ENCODE results near the gene PCSK9.

The PCSK9 gene

DNA sequence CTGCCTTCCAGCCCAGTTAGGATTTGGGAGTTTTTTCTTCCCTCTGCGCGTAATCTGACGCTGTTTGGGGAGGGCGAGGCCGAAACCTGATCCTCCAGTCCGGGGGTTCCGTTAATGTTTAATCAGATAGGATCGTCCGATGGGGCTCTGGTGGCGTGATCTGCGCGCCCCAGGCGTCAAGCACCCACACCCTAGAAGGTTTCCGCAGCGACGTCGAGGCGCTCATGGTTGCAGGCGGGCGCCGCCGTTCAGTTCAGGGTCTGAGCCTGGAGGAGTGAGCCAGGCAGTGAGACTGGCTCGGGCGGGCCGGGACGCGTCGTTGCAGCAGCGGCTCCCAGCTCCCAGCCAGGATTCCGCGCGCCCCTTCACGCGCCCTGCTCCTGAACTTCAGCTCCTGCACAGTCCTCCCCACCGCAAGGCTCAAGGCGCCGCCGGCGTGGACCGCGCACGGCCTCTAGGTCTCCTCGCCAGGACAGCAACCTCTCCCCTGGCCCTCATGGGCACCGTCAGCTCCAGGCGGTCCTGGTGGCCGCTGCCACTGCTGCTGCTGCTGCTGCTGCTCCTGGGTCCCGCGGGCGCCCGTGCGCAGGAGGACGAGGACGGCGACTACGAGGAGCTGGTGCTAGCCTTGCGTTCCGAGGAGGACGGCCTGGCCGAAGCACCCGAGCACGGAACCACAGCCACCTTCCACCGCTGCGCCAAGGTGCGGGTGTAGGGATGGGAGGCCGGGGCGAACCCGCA is at the start of gene PCSK9:
PCSK9 (plus strand) TSS at position 207 of the 741 bp plus-strand sequence; CDS start at position 497, 290 bp downstream.
- peak; percentile 38 for DNase-seq (ENCODE audit: low spot score)

DNA sequence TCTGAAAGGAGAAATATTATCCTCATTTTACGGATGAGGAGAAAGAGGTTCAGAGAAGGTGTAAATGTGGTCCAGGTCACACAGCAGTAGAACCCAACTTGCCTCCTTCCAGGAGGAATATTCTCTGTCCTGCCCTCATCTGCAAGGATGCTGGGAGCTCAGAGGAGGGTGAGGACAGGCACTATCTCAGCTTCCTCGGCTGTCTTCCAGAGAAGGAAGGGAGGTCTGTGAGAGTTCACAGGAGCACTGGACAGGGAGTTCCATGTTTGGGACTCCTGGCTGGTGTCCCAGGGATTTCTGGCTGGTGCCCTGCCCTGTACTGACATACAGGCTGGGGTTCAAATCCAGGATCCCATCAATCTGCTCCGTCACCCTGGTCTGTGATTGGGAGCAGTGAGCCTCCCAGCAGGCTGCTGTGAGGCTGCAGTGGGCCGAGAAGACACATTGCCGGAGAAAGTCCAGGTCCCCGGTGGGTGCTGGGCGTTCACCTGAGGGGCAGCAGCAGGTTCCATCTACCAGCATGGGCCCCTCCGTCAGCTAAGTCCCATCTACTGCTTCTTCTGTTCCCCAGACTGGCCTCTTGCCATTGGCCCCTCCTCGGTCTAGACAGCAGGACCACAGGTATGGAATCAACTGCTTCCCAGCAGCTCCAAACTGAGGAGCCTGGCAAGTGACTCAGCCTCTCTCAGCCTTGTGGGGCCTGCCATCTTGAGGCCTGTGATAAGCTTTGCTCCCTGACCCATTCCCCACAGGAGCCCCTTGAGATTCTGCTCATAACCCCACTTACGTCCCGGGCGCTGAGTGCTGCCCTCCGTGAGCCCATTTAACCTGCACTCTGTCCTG is 49.2 kb upstream of the PCSK9 start:
- no peak for DNase-seq (ENCODE audit: low spot score)

DNA sequence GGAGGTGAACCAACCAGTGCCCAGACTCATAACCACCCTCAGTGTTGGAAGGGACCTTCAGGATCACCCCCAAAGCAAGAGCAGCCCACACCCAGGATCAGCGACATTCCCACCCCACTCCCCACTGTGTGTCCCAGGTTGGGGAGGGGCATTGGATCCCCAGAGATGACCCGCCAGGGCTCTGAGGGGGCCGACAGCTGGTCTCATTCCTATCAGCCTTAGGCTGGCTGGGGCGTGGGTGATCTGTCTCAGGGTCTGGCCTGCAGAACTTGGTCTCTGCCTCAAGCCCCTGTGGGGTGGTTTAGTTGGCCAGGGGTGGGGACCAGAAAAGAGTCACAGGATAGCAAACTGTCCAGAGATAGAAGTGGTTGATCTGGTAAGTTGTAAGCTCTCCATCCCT is 48.4 kb upstream of the PCSK9 start:
- DNase-seq (ENCODE audit: low spot score), result no peak

DNA sequence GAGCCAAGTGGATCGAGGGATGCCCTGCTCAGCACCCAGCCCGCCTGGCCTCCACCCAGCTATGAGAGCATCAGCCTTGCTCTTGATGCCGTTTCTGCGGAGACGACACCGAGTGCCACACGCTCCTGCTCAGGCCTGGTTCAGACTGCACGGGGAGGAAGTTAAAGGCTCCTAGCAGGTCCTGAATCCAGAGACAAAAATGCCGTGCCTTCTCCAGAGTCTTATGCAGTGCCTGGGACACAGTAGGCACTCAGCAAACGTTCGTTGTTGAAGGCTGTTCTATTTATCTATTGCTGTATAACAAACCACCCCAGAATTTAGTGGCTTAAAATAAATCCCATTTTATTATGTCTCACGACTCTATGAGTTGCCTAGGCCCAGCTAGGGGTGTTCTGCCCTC is 47.4 kb upstream of the PCSK9 start:
- DNase-seq (ENCODE audit: low spot score), result no peak

DNA sequence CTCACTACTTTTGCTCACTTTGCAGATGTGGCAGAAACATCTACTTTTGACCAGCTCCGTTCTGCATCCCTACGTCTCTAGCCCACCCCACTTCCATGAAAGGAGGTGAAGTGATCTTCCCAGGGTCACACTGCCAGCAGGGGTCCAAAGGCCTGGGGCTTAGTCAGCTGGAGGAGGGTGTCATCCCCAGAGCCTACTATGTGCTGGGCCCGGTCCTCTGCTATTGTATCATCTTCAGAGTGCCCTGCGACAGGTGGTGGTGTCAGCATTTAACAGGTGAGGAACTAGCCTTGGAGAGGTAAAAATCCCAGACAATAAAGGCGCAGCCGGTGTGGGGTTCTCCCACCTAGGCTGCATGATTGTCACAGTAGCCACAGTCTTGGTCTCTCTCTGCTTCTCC is 46.2 kb upstream of the PCSK9 start:
- no peak for DNase-seq (ENCODE audit: low spot score)

DNA sequence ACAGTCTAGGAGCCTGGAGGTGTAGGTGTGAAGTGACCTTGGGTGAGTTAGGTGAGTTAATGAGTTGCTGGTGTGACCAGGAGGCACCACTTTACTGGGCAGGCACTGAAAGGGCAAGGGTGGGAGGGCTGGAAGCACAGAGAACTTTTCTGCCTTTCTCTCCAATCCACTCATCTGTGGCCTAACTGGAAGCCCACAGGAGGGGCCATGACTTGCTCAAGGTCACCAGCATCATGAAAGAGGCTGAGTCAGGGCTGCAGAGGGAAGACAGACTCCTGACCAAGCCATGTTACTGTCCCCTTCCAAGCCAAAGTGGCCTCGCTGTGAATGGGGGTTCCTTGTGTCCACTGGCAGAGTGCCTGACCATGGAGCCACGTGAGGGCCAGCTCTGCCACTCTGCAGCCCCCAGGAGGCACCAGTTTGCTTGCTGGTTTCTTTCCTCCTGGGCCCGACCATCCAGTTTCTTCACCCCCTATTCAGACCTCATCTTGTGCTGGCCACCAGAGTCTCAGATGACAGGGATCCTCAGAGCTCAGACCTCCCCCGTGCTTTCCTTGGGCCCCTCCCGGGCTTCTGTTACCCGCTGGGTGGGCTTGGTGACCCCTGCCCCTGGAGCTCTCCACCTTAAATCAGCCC is 44.9 kb upstream of the PCSK9 start:
- DNase-seq (ENCODE audit: low spot score), result no peak

DNA sequence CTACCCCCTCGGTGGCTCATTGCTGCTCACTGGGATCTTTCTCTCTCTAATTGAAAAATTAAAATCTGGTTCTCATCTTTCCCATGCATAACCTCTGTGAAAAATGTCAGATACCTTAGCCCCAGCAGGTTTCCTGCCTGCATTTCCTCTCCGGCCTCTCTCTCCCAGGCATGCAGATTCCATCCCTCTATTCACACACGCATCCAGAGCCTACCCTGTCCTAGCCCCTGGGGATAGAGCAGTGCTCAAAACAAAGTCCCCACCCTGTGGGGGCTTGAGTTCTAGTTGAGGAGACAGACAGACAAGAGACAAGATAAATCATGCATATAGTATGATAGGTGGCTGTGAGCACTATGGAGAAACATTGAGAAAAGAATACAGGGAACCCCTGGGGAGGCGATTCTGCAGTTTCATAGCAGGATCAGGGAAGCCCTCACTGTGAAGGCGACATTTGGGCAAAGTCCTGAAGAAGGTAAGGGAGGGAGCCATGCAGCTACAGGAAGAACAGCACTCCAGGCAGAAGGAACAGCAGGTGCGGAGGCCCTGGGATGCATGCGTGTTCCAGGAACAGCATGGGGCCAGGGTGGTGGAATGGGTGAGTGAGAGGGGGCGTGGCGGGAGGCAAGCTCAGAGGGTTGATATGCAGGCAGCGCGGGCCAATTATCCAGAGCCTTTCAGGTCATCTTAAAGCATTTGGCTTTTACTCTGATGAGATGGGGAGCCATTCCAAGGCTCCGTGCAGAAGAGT is 44.2 kb upstream of the PCSK9 start:
- DNase-seq (ENCODE audit: low spot score), result no peak

DNA sequence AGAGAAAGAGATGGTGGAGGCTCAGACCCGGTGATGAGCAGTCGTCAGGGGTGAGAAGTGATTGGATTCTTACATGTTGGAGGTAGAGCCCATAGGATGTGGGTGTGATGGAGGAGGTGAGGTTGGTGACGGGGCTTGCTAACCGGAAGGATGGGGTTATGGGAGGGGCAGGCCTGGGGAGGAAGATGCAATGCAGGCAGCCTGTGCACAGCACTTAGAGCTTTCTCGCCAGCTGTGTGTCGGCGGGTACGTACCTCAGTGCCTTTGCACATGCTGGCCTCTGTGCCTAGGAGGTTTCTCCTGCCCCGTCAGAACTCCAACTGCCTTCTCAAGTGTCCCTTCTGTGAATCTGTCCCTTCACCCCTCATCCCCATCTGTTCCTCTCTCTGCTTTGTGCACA is 43.5 kb upstream of the PCSK9 start:
- DNase-seq (ENCODE audit: low spot score), result no peak

DNA sequence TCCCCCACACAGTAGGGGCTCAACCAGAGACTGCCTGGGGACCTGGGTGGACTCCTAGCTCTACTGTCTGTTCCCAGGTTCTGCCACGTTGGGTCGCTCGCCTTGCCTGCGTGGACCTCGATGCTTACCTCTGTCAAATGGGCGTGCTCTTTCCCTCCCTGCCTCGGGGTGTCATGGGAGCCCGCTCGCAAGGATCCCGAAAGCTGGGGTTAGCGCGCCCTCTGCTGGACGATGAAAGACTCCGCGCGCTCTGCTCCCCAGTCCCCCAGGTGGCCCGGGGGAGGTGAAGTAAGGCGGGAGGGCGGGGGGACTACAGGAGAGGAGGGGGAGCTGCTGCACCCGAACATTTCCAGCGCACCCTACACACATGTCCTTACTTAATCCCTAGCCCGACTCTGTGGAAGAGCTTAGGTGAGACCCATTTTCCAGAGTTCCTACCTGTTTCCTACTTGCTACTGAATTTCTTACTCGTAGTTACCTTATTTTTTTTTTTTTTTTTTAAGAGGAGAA is 42.9 kb upstream of the PCSK9 start:
- peak; percentile 63 for DNase-seq (ENCODE audit: low spot score)

DNA sequence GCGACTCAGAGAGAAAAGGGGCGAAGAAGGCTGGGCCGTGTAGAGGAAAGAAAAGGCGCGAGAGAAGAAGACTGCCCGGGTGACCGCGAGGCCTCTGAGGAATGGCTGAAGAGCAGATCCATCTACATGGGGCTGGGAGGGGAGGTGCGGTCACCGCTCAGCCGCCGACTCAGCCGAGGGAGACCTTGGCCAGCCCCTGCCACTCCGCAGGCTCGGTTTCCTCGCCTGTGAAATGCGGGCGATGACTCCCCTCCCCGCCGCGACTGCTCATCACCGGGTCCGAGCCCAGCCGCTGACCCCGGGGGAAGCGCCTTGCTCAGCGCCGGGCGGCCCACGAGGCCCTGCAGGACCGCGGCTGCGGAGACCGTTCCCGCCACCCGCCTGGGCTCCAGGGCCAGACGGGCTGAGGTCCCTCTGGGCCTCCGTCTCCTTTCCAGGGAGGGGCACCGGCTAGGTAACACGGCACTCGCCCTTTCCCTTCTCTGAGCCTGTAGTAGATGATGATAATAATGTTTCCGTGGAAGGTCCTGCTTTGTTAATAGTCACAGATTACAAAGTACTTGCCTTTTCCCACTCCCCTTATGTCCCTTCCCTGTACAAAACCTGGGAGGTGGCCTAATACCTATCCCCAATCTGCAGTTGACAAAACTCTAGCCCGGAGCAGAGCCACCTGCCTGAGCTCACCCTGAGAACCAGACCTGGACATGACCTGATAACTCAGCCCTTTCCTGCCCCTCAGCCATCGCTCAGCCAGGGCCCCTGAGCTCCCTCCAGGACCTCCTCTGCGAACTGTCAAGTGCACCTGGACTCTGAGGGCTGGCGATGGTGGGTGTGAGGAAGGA is 42.3 kb upstream of the PCSK9 start:
- DNase-seq (ENCODE audit: low spot score), result no peak

DNA sequence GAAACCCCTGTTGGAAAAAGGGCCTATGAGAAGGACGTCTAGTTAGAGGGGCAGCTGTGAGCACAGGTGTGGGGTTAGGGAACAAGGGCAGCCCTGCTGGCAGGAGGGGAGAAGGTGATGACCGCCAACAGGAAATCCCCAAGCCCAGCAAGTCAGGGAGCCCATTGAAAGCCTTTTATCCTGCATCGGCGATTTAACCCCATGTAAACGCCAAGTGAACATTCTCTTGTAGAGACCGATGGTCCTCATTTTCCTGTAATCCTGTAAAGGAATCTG is 41.7 kb upstream of the PCSK9 start:
- no peak for DNase-seq (ENCODE audit: low spot score)

DNA sequence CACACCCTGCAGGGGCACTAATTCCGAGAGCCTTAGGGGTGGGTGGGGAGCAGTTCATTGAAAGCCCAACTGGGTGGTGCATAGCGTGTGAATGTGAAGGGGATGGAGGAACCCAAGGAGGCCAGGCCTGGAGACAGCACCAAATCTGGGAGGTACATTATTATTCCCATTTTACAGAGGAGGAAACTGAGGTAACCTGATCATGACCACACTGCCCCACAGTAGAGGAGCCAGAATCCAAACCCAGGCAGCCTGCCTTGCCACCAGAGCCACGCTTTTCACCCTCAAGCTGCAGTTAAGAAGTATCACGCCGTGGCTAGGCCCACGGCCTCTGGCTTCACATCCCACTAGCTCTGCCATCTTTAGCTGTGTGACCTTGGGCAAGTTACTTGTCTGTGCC is 41.2 kb upstream of the PCSK9 start:
- no peak for DNase-seq (ENCODE audit: low spot score)

DNA sequence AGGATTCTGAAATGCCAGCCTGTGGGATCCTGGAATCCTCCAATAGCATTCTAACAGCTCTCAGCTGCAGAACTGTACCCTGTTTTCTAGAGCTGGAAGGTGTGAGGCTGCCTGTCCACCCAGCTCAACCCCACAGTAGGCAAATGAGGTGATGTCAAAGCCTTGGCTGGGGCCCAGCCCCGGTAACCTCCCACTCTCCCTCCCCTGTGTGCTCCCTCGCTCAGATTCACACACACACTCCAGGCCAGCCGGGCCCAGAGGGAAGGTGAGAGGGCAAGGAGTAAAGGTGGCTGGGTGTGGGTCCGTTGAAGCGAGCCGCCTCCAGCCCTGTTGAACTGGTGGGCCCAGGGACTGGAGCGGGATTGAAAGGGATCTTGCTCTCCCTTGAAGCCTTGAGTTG is 40.7 kb upstream of the PCSK9 start, which contains the start of gene BSND:
BSND (plus strand) TSS at position 257 of the 400 bp plus-strand sequence. CDS start 254 bp downstream, outside the sequence.
- DNase-seq (ENCODE audit: low spot score), result no peak

DNA sequence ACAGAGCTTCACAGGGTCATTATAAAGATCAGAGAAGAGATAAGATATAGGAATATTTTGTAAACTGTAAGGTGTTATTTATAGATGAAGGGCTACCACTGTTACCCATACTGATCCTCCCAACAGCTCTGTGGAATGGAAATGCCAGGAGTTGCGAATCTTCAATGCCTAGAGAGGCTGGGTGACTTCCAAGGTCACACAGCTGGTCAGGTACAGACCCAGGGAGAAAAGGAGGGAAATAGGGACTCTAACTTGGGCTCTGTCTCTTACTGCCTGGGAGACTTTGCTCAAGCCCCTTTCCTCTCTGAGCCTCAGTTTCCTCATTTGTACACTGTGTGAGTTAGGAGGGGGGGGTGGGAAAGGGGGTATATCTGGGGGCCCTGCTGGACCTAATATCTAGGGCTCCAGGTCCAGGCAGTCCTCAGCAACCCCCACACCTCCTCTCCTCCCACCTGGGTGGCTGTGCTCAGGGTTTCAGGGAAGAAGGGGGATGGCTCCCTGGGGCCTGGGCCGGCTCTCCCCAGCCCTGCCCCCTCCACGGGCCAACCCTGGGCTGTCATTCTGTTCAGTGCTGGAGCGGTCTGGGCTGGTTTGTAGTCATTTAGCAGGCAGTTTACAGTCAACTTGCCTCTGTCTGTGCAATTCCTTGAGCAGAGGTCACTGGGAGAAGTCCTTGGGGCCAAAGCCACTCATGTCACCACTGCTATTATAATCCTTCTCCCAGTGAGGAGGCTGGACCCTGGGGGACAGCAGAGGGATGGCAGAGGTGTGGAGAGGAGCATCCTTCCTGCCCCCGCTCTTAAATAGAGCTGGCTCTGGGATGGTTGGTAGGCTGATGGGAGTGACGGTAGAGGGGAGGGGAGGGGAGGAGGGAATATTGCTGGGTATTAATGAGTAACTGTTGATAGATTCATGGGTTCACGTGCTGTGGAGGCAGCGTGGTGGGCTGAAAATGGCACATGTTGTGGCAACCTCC is 39.0 kb upstream of the PCSK9 start:
- no peak for DNase-seq (ENCODE audit: low spot score)

DNA sequence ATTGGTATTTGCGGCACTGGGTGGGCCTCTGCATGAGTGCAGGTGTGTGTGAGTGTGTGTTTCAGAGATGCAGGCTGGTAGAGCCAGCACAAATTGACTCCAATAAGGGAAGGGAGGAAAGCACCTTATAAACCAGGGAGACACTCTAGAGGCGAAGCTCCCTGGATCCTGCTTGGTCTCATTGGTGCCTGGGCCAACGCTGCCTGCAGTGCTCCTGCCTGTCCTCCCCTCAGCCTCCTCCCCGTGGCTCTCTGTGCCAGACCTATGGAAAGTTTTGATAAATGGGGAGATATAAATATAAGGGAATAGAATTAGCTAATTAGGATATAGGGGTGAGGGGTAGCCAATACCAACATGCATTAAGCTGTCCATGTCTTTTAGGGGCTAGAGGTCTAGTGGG is 38.0 kb upstream of the PCSK9 start:
- DNase-seq (ENCODE audit: low spot score), result no peak

DNA sequence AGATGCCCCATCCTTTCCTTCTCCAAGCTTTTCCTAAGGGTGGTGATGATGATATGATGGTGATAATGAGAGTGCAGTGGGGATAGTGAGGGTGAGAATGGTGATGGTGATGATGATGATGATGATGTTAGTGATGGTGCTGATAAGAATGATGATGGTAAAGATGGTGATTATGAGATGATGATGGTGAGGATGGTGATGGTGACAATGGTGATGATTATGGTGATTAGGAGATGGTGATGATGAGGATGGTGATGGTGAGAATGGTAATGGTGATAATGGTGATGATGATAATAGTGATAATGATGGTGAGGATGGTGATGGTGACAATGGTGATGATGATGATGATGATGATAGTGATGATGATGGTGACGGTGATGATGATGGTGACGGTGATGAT is 36.7 kb upstream of the PCSK9 start:
- no peak for DNase-seq (ENCODE audit: low spot score)

DNA sequence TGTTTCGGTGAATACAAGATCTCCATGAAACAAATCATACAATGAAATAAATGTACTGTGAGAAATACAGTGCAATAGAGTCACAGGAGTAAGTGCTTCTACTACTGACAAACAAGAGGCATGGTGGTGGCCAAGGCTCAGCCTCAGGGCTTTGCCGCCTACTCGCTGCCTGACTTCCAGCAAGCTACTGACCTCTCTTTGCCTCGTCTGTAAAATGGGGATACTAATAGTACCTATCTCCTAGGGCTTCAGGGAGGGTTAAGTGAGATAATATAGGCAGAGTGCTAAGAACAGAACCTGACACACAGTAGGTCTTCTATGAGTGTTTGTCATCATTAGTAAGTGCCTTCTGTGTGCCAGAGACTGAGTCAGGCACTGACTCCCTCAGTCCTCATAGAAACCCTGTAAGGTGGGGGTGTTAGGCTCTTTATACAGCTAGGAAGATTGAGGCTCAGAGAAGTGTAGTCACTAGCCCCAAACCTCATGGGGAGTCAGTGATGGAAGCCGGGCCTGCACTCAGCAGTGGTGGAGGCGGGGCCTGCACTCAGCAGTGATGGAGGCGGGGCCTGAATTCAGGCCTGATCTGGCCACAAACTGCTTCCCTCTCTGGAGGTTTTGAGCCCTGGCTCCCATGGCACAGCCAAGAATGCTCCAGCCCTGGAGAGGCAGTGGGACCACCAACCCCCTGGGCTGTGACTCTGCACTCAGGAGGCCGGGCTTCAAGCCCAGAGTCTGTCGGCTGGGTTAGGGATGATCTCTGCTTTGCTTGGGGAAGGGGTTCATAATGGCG is 33.8 kb upstream of the PCSK9 start:
- peak; percentile 50 for DNase-seq (ENCODE audit: low spot score)

DNA sequence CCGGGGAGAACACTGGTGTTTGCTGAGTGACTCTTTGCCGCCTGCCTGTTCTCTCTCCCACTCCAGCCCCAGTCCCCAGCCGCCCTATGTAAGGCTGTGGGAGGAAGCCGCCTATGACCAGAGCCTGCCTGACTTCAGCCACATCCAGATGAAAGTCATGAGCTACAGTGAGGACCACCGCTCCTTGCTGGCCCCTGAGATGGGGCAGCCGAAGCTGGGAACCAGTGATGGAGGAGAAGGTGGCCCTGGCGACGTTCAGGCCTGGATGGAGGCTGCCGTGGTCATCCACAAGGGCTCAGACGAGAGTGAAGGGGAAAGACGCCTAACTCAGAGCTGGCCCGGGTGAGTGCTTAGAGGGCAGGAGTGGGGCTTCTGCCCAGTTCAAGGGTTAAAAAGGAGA is 32.4 kb upstream of the PCSK9 start:
- DNase-seq (ENCODE audit: low spot score), result no peak

DNA sequence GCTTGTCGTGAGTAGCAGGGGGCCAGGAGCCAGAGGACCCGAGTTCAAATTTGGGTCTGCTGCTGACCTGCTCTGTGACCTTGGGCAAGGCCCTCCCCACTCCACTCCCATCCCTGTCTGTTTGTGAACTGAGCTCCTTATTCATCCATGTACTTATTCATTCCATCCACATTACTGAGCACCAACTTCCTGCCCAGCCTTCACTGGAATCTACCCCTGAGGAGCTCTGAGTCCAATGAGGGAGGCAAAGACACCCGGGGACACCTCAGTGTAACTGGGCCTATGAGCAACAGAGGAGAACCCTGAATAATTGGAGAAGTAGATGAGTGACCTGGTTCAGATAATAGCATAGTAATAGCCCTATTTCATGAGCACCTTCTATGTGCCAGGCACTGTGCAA is 31.7 kb upstream of the PCSK9 start:
- DNase-seq (ENCODE audit: low spot score), result no peak
